Activated naive CD8-positive, alpha-beta T cell treated with anti-CD3 and anti-CD28 coated beads, Interleukin-2, amount 50 U/mL, for 24 hours (primary cell): ENCODE measurements around the gene SND1.
A peak's percentile ranks its signal among the peaks of the same experiment; 100 is the strongest.

Source experiments
- ATAC-seq: fragments of 150-1000 bp; cut with Tn5 transposase; one replicate; pipeline ENCODE4 v1.10.0; 2021
- DNase-seq: peaks from one replicate; pipeline ENCODE4 v3.0.0; 2021
- H3K27ac Mint-ChIP-seq: one replicate; pipeline ENCODE4 v1.8.0; 2021; ENCODE audit warnings: mild to moderate bottlenecking, mixed read lengths
- H3K27me3 Mint-ChIP-seq: one replicate; pipeline ENCODE4 v1.8.0; 2021; ENCODE audit warnings: mixed read lengths
- H3K36me3 Mint-ChIP-seq: one replicate; pipeline ENCODE4 v1.8.0; 2021; ENCODE audit warnings: low read depth, mixed read lengths
- H3K4me1 Mint-ChIP-seq: one replicate; pipeline ENCODE4 v1.8.0; 2021; ENCODE audit warnings: mixed read lengths
- H3K4me3 Mint-ChIP-seq: one replicate; pipeline ENCODE4 v1.8.0; 2021; ENCODE audit warnings: mild to moderate bottlenecking, moderate library complexity, mixed read lengths
- H3K9me3 Mint-ChIP-seq: one replicate; pipeline ENCODE4 v1.8.0; 2021; ENCODE audit warnings: mixed read lengths

The SND1 gene

GRCh38 chr7:127904670-127904985 lies 252.6 kb downstream of the SND1 start:
- DNase-seq (no peak), ATAC-seq (no peak)
- Mint-ChIP-seq H3K9me3 (no peaks in the 10 kb centered on the region), H3K4me1 (peaks cover 58% of the 10 kb centered on the region), H3K27me3 (no peaks in the 10 kb centered on the region), H3K4me3 (peak overlapping the region; percentile 16), H3K27ac (peak overlapping the region; percentile 77), H3K36me3 (peaks cover 50% of the 10 kb centered on the region)

- Mint-ChIP-seq H3K27ac (peak overlapping the region; percentile 77), H3K4me1 (peaks cover 58% of the 10 kb centered on the region), H3K36me3 (peaks cover 48% of the 10 kb centered on the region), H3K4me3 (no peak overlapping the region), H3K9me3 (no peaks in the 10 kb centered on the region), H3K27me3 (no peaks in the 10 kb centered on the region)
- ATAC-seq (no peak), DNase-seq (no peak)
These were observed 253.0 kb downstream of the SND1 start for GRCh38 chr7:127905021-127905420.

- H3K4me3 Mint-ChIP-seq = no peak overlapping the region
- no peaks in the 10 kb centered on the region for H3K27me3 Mint-ChIP-seq
- H3K9me3 Mint-ChIP-seq = no peaks in the 10 kb centered on the region
These were observed 253.7 kb downstream of the SND1 start for GRCh38 chr7:127905491-127906330.

GRCh38 chr7:127907110-127908040 lies 255.4 kb downstream of the SND1 start:
- ATAC-seq = peak; percentile 56

More at GRCh38 chr7:127905491-127906330, 253.7 kb downstream of the SND1 start:
- Mint-ChIP-seq H3K4me1 (peaks cover 60% of the 10 kb centered on the region), H3K27ac (peak overlapping the region; percentile 9), H3K36me3 (peaks cover 51% of the 10 kb centered on the region)
- ATAC-seq (peak; percentile 38), DNase-seq (no peak)

DNA sequence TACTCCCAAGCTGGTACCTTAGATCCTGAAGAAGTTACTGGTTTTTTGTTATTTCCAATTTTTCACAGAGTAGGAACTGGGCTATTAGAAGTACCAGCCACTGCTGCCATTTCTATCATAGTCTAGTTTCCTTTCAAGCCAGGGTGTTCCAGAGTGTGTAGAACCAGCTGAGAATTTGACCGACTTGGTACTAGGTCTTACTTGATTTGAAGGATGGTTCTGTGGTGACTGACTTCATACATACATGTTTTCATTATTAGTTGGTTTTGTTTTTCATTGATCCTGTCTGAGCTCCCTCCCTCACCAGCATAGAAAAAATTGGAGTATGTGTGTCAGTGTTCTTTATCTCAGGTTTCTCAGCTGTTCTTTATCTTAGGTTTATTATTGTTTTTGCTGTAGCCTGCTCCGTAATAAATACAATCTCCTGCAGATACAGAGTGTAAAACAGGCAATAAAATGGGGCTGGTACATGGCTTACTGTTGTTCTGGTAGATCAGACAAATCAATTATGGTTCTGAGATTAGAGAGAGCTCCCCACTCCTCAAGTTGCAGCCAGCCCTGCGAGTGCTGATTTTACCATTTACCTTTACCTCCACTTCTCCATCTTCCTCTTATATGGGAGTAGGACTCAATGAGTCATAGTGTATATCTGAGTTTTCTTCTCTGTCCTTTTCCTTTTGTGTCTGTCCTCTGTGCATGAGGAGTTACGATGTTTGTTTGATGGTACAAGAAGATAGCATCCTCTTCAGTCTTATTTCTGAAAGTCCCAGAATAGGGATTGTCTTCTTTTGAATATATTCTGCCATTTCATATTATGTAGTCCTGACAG lies 256.6 kb downstream of the SND1 start:
- no peak for ATAC-seq
- Mint-ChIP-seq H3K27me3 (no peaks in the 10 kb centered on the region), H3K4me3 (no peak overlapping the region), H3K9me3 (no peaks in the 10 kb centered on the region), H3K27ac (peak overlapping the region; percentile 17), H3K36me3 (peaks cover 56% of the 10 kb centered on the region), H3K4me1 (peaks cover 64% of the 10 kb centered on the region)
- no peak for DNase-seq

More at GRCh38 chr7:127907110-127908040, 255.4 kb downstream of the SND1 start:
- H3K9me3 Mint-ChIP-seq = no peaks in the 10 kb centered on the region
- peaks cover 69% of the 10 kb centered on the region for H3K4me1 Mint-ChIP-seq
- peak overlapping the region; percentile 32 for H3K27ac Mint-ChIP-seq
- H3K36me3 Mint-ChIP-seq = peaks cover 56% of the 10 kb centered on the region
- DNase-seq = no peak
- no peaks in the 10 kb centered on the region for H3K27me3 Mint-ChIP-seq
- H3K4me3 Mint-ChIP-seq = no peak overlapping the region

DNA sequence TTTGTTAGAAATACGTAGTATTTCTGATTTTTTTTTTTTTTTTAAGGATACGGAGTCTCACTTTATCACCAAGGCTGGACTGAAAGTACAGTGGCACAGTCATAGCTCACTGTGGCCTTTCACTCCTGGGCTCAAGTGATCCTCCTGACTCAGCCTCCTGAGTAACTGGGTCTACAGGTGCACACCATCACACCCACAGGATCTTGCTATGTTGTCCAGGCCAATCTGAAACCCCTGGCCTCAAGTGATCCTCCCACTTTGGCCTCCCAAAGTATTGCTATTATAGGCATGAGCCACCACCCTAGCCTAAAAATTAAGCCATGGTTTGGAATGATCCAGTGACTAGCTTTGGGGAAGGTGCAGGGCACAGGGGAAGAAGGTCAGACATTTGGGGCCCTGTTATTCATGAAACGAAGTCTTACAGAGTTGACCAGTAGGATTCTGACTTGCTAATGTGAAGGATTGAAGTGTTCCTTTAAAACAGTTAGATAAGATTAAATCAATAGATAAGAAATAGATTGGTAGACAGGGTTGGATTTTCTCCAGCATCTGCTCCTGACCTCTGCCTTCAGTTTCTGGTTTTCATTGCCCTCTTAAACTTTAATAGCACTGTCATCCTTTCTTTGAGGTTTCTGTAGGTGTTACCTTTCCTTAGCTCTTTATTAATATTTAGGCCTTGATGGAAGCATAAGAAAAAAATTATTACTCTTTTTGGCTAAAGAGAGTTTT lies 257.6 kb downstream of the SND1 start:
- peak overlapping the region; percentile 17 for H3K27ac Mint-ChIP-seq
- peaks cover 53% of the 10 kb centered on the region for H3K36me3 Mint-ChIP-seq
- H3K4me1 Mint-ChIP-seq = peaks cover 54% of the 10 kb centered on the region
- no peak for DNase-seq
- H3K27me3 Mint-ChIP-seq = no peaks in the 10 kb centered on the region
- no peak for ATAC-seq
- no peaks in the 10 kb centered on the region for H3K9me3 Mint-ChIP-seq
- H3K4me3 Mint-ChIP-seq = no peak overlapping the region

DNA sequence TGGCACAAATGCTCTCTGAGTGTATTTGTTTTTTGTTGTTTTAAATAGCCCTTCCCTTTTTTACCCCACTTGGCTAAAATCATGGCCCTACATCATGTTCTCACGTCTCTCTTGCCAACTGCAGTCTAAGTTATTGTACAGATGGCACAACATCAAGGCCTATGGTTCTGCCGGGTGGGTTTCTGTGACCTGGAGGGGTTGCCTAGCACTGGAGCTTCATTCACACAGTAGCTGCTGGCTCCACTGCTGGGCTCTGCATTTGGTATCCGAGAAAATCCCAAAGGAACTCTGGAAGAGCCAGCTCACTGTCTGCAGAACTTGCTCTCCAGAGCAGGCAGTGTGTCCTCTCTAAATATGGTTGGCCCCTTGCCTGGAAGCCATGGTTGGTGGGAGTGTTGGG lies 258.7 kb downstream of the SND1 start:
- DNase-seq = no peak
- Mint-ChIP-seq H3K4me1 (peaks cover 44% of the 10 kb centered on the region), H3K27me3 (no peaks in the 10 kb centered on the region)

DNA sequence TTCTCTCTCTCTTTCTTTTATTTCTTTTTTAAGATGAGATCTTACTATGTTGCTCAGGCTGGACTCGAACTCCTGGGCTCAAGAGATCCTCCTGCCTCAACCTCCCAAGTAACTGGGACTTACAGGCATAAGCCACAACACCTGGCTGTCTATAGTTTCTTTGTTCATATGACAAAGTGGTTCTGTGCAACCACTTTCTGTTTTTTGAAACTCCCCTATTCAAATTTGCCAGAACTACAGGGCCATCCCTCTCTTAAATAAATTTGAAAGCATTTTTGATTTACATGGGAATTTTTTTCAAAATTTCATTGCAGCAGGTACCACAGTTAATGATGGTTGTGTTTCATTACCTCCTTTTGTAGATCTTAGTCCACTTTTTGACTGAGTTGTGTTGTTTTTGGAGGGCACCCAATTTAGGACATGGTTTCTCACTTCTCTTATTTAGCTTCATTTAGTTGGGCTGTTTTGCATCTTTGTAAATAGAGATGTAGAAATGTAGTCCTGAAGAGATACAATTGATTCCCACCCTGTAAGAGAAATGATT lies 260.0 kb downstream of the SND1 start:
- no peak overlapping the region for H3K27ac Mint-ChIP-seq
- no peaks in the 10 kb centered on the region for H3K27me3 Mint-ChIP-seq
- H3K4me3 Mint-ChIP-seq = no peak overlapping the region
- no peaks in the 10 kb centered on the region for H3K9me3 Mint-ChIP-seq
- ATAC-seq = no peak
- DNase-seq = no peak
- peaks cover 31% of the 10 kb centered on the region for H3K4me1 Mint-ChIP-seq
- peaks cover 37% of the 10 kb centered on the region for H3K36me3 Mint-ChIP-seq

More for the DNA sequence above, 258.7 kb downstream of the SND1 start:
- no peak overlapping the region for H3K4me3 Mint-ChIP-seq
- H3K9me3 Mint-ChIP-seq = no peaks in the 10 kb centered on the region
- peaks cover 45% of the 10 kb centered on the region for H3K36me3 Mint-ChIP-seq
- H3K27ac Mint-ChIP-seq = no peak overlapping the region
- no peak for ATAC-seq

GRCh38 chr7:127912901-127913300 lies 260.9 kb downstream of the SND1 start:
- DNase-seq (no peak), ATAC-seq (no peak)
- Mint-ChIP-seq H3K4me1 (peaks cover 22% of the 10 kb centered on the region), H3K27me3 (no peaks in the 10 kb centered on the region), H3K9me3 (no peaks in the 10 kb centered on the region), H3K4me3 (no peak overlapping the region), H3K36me3 (peaks cover 28% of the 10 kb centered on the region), H3K27ac (no peak overlapping the region)

DNA sequence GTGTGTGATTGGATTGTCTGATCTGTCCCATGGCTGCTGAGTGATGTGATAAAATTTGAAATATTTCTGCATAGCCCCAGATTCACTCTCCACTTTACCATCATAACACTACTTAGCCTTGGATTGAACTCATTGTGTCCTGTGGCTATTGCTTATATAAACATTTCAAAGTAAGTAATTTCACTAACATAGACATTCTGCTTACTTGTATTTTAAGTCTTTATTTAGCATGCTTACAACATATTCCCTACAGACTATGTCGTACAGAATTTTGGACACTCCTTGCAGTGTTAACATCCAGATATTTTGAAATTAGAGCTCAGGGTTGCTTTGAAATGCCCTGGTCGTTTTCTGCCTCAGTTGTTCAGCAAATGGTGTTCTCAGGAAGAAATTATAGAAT lies 261.7 kb downstream of the SND1 start:
- H3K36me3 Mint-ChIP-seq = peaks cover 24% of the 10 kb centered on the region
- no peaks in the 10 kb centered on the region for H3K9me3 Mint-ChIP-seq
- no peak overlapping the region for H3K4me3 Mint-ChIP-seq
- no peak for ATAC-seq
- H3K4me1 Mint-ChIP-seq = peaks cover 21% of the 10 kb centered on the region
- no peak overlapping the region for H3K27ac Mint-ChIP-seq
- H3K27me3 Mint-ChIP-seq = no peaks in the 10 kb centered on the region
- no peak for DNase-seq

GRCh38 chr7:127914693-127915092 lies 262.7 kb downstream of the SND1 start:
- ATAC-seq = no peak
- no peak overlapping the region for H3K4me3 Mint-ChIP-seq

DNA sequence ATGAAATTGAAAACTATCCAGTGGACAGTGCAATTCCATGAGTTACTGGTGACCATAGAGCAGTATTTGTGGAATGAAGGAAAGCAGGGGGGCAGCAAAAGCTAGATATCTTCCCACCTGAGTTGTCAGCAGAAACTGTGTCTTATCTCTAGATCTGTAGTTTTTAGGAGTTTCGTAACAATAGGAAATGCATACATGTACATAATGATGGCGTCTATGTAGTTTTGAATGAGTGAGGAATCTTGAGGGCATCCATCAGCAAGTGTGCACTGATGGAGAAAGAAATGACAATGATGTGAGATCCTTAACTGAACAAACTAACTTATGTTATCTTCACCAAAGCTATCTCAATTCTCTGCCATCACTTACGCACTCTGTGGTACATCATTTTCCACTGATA lies 264.7 kb downstream of the SND1 start:
- DNase-seq = no peak
- H3K27me3 Mint-ChIP-seq = no peaks in the 10 kb centered on the region
- H3K4me3 Mint-ChIP-seq = no peak overlapping the region
- no peak overlapping the region for H3K27ac Mint-ChIP-seq
- no peaks in the 10 kb centered on the region for H3K9me3 Mint-ChIP-seq
- H3K4me1 Mint-ChIP-seq = peaks cover 24% of the 10 kb centered on the region
- no peak for ATAC-seq
- H3K36me3 Mint-ChIP-seq = peaks cover 4% of the 10 kb centered on the region

More at GRCh38 chr7:127914693-127915092, 262.7 kb downstream of the SND1 start:
- no peaks in the 10 kb centered on the region for H3K9me3 Mint-ChIP-seq
- peaks cover 15% of the 10 kb centered on the region for H3K4me1 Mint-ChIP-seq
- no peak overlapping the region for H3K27ac Mint-ChIP-seq
- peaks cover 17% of the 10 kb centered on the region for H3K36me3 Mint-ChIP-seq
- no peaks in the 10 kb centered on the region for H3K27me3 Mint-ChIP-seq
- DNase-seq = no peak

- DNase-seq (no peak), ATAC-seq (no peak)
- Mint-ChIP-seq H3K4me1 (peaks cover 27% of the 10 kb centered on the region), H3K9me3 (no peaks in the 10 kb centered on the region), H3K27me3 (no peaks in the 10 kb centered on the region), H3K36me3 (peaks cover 7% of the 10 kb centered on the region), H3K27ac (no peak overlapping the region), H3K4me3 (no peak overlapping the region)
These were observed 266.1 kb downstream of the SND1 start for GRCh38 chr7:127918130-127918529.
